GM23338 (cell line): ENCODE measurements around the gene PHKG1. TPM values are rescaled to one million over a fixed set of nuclear protein-coding genes. Genes with fewer than 3 reads are reported as not detected.
"Not testable (repeated sequence)": the region's sequence is repeated elsewhere in the genome, so short reads cannot be mapped to it uniquely, and the experiment has no call there.

Experiments used
- ATAC-seq: fragments of 200-7000 bp; cut with Tn5 transposase; 3 replicates; pipeline ENCODE4 v1.9.1; 2020
- DNase-seq: peaks from one replicate; pipeline ENCODE4 v3.0.0-alpha.2; 2015; ENCODE audit warnings: low spot score
- H2AFZ ChIP-seq: fragments of 200-600 bp; sonication (generic); 2 replicates; pipeline ENCODE4 v1.8.0; 2016; ENCODE audit warnings: antibody characterized with exemption, mild to moderate bottlenecking, moderate library complexity
- H3F3A ChIP-seq: fragments of 200-600 bp; sonication (generic); replicated peaks from 2 replicates; pipeline ENCODE4 v1.8.0; 2017; ENCODE audit warnings: antibody characterized with exemption, mixed run types, low read depth
- H3K27ac ChIP-seq: fragments of 200-600 bp; sonication (generic); 2 replicates; pipeline ENCODE4 v1.6.1; 2016; ENCODE audit warnings: low read depth
- H3K27me3 ChIP-seq: fragments of 200-600 bp; sonication (generic); 2 replicates; pipeline ENCODE4 v1.8.0; 2016; ENCODE audit warnings: mild to moderate bottlenecking, mixed run types, moderate library complexity; ENCODE audit not compliant: insufficient read depth
- H3K36me3 ChIP-seq: fragments of 200-600 bp; sonication (generic); 2 replicates; pipeline ENCODE4 v1.8.0; 2016; ENCODE audit warnings: mild to moderate bottlenecking; ENCODE audit not compliant: insufficient read depth
- H3K4me1 ChIP-seq: fragments of 200-600 bp; sonication (generic); 2 replicates; pipeline ENCODE4 v1.8.0; 2016; ENCODE audit warnings: mild to moderate bottlenecking, moderate library complexity; ENCODE audit not compliant: insufficient read depth
- H3K4me2 ChIP-seq: fragments of 200-600 bp; sonication (generic); 2 replicates; pipeline ENCODE4 v1.7.1; 2017; ENCODE audit warnings: mixed run types
- H3K4me3 ChIP-seq: fragments of 200-600 bp; sonication (generic); 2 replicates; pipeline ENCODE4 v1.6.1; 2016; ENCODE audit warnings: mixed run types
- H3K79me2 ChIP-seq: fragments of 200-600 bp; sonication (generic); replicated peaks from 2 replicates; pipeline ENCODE4 v1.8.0; 2017; ENCODE audit warnings: mild to moderate bottlenecking; ENCODE audit not compliant: insufficient read depth
- H3K9me2 ChIP-seq: fragments of 200-600 bp; sonication (generic); 2 replicates; pipeline ENCODE4 v1.8.0; 2017; ENCODE audit not compliant: insufficient read depth
- H4K20me1 ChIP-seq: fragments of 200-600 bp; sonication (generic); replicated peaks from 2 replicates; pipeline ENCODE4 v1.8.0; 2017; ENCODE audit warnings: mild to moderate bottlenecking; ENCODE audit not compliant: insufficient read depth
- H3K27ac Mint-ChIP-seq: 2 replicates; pipeline ENCODE4 v1.8.0; 2020; ENCODE audit warnings: inconsistent platforms, mild to moderate bottlenecking, moderate library complexity, mixed read lengths
- H3K27me3 Mint-ChIP-seq: 3 replicates; pipeline ENCODE4 v1.8.0; 2022; ENCODE audit warnings: low read depth, mild to moderate bottlenecking, moderate library complexity, mixed read lengths, inconsistent platforms; ENCODE audit not compliant: insufficient read depth, poor library complexity
- H3K36me3 Mint-ChIP-seq: 3 replicates; pipeline ENCODE4 v1.8.0; 2021; ENCODE audit warnings: low read depth, mild to moderate bottlenecking, inconsistent platforms, moderate library complexity, mixed read lengths
- H3K4me1 Mint-ChIP-seq: 3 replicates; pipeline ENCODE4 v1.8.0; 2020; ENCODE audit warnings: mild to moderate bottlenecking, inconsistent platforms, mixed read lengths
- H3K4me3 Mint-ChIP-seq: 3 replicates; pipeline ENCODE4 v1.8.0; 2021; ENCODE audit warnings: moderate library complexity, mild to moderate bottlenecking, inconsistent platforms, mixed read lengths
- H3K9me3 Mint-ChIP-seq: 3 replicates; pipeline ENCODE4 v1.8.0; 2020; ENCODE audit warnings: moderate library complexity, mild to moderate bottlenecking, inconsistent platforms, mixed read lengths
- CREB1 ChIP-seq: fragments of 250-450 bp; sonication (Bioruptor Pico); IDR thresholded peaks from 2 replicates; pipeline ENCODE4 v1.5.0; 2020; ENCODE audit warnings: low read depth, mild to moderate bottlenecking, moderate library complexity
- CTCF ChIP-seq, 2 experiments: fragments of 200-600 bp in 1 of 2; sonication (generic) in 1 of 2; conservative IDR thresholded peaks; 2 replicates each; pipeline versions ENCODE4 v1.5.1 to v1.6.1; 2016 to 2017; ENCODE audit warnings: antibody characterized with exemption in 2 of 2, low read depth in 2 of 2, mild to moderate bottlenecking in 2 of 2, moderate library complexity in 1 of 2
- ETS1 ChIP-seq: IDR thresholded peaks from 2 replicates; pipeline ENCODE4 v1.6.1; 2016; ENCODE audit warnings: antibody characterized with exemption
- EZH2 ChIP-seq: fragments of 200-600 bp; sonication (generic); IDR thresholded peaks from one replicate; pipeline ENCODE4 v1.8.0; 2017; ENCODE audit warnings: antibody characterized with exemption, mild to moderate bottlenecking, low read depth; ENCODE audit not compliant: unreplicated experiment
- JUNB ChIP-seq: IDR thresholded peaks from one replicate; pipeline ENCODE4 v1.6.1; 2016; ENCODE audit warnings: antibody characterized with exemption; ENCODE audit not compliant: unreplicated experiment
- NANOG ChIP-seq: IDR thresholded peaks from 2 replicates; pipeline ENCODE4 v1.6.1; 2016; ENCODE audit warnings: antibody characterized with exemption, borderline replicate concordance
- REST ChIP-seq: IDR thresholded peaks from one replicate; pipeline ENCODE4 v1.6.1; 2018; ENCODE audit warnings: antibody characterized with exemption; ENCODE audit not compliant: unreplicated experiment
- ZNF114 ChIP-seq: fragments of 250-450 bp; sonication (Bioruptor Pico); IDR thresholded peaks from 2 replicates; pipeline ENCODE4 v1.5.0; 2020; ENCODE audit warnings: mild to moderate bottlenecking, moderate library complexity
- polyA plus RNA-seq: library from polyadenylated mRNA; unstranded; fragments of >200 nt; fragmentation: Nextera tagmentation; extraction: Ambion mirVana; gene quantifications from 2 replicates; pipeline ENCODE4 v1.2.1, GENCODE V29; 2016
- total RNA-seq: library from RNA; depleted of rRNA; stranded (reverse); fragments of >200 nt; shearing (Covaris generic); gene quantifications from 2 replicates; pipeline ENCODE4 v1.2.3, GENCODE V29; 2014

PHKG1 gene
- total and polyA plus RNA-seq, 2 experiments from 2014 or later: not detected

GRCh38 chr7:56092388-56092787 lies 364 bp downstream of the PHKG1 start:
- Mint-ChIP-seq H3K9me3 (peaks cover 60% of the 10 kb centered on the region), H3K36me3 (peaks cover 14% of the 10 kb centered on the region; the same call in 2 of the 3 replicates)
- ATAC-seq, H3K4me3 Mint-ChIP-seq, H3K4me3 ChIP-seq, H3F3A ChIP-seq, H3K27me3 ChIP-seq, H3K79me2 ChIP-seq, DNase-seq, H2AFZ ChIP-seq, H3K9me2 ChIP-seq, H3K36me3 ChIP-seq, H3K27me3 Mint-ChIP-seq, H3K4me1 ChIP-seq, H4K20me1 ChIP-seq, H3K4me1 Mint-ChIP-seq, H3K27ac ChIP-seq, H3K27ac Mint-ChIP-seq, H3K4me2 ChIP-seq: not testable (repeated sequence)

GRCh38 chr7:56091591-56091990 lies 1.2 kb downstream of the PHKG1 start:
- DNase-seq (no peak), ATAC-seq (no peak)
- Histone ChIP-seq H3K27me3 (no peaks in the 10 kb centered on the region), H3K36me3 (no peaks in the 10 kb centered on the region), H3F3A (no peaks in the 10 kb centered on the region), H3K4me2 (no peak overlapping the region), H4K20me1 (no peaks in the 10 kb centered on the region), H3K4me1 (no peaks in the 10 kb centered on the region), H3K79me2 (no peaks in the 10 kb centered on the region), H2AFZ (no peak overlapping the region), H3K27ac (no peak overlapping the region), H3K9me2 (no peaks in the 10 kb centered on the region), H3K4me3 (no peak overlapping the region)
- no peak overlapping the region for H3K27ac Mint-ChIP-seq
- H3K27me3 Mint-ChIP-seq: peaks cover 1% of the 10 kb centered on the region
- peaks cover 14% of the 10 kb centered on the region; the same call in 2 of the 3 replicates for H3K36me3 Mint-ChIP-seq
- TF ChIP-seq JUNB (no peak), NANOG (no peak), REST (no peak), CREB1 (CRISPR knock-in tag) (no peak)
- no peaks in the 10 kb centered on the region for H3K4me1 Mint-ChIP-seq
- H3K9me3 Mint-ChIP-seq: peaks cover 56% of the 10 kb centered on the region
- H3K4me3 Mint-ChIP-seq: no peak overlapping the region

- no peaks in the 10 kb centered on the region for H3K36me3 ChIP-seq
- H3F3A ChIP-seq: no peaks in the 10 kb centered on the region
- H3K4me3 ChIP-seq: no peak overlapping the region
- H3K36me3 Mint-ChIP-seq: peaks cover 10% of the 10 kb centered on the region; the same call in 2 of the 3 replicates
- no peaks in the 10 kb centered on the region for H3K27me3 ChIP-seq
- ATAC-seq (no peak), DNase-seq (no peak)
- H3K4me1 ChIP-seq: no peaks in the 10 kb centered on the region
- no peak overlapping the region for H2AFZ ChIP-seq
- no peak overlapping the region for H3K27ac ChIP-seq
- TF ChIP-seq NANOG (no peak), ETS1 (no peak), CTCF (conservative IDR thresholded peaks at IDR 0.05; ENCODE audit: low read depth in 2 of 2) (no peak), REST (no peak), CREB1 (CRISPR knock-in tag) (no peak), ZNF114 (CRISPR knock-in tag) (no peak), EZH2 (no peak), JUNB (no peak)
- H3K4me1 Mint-ChIP-seq: no peaks in the 10 kb centered on the region
- H3K79me2 ChIP-seq: no peaks in the 10 kb centered on the region
- H4K20me1 ChIP-seq: no peaks in the 10 kb centered on the region
- no peak overlapping the region for H3K4me3 Mint-ChIP-seq
- H3K27ac Mint-ChIP-seq: no peak overlapping the region
- peaks cover 5% of the 10 kb centered on the region for H3K27me3 Mint-ChIP-seq
- H3K9me2 ChIP-seq: no peaks in the 10 kb centered on the region
- H3K4me2 ChIP-seq: no peak overlapping the region
- H3K9me3 Mint-ChIP-seq: peaks cover 19% of the 10 kb centered on the region
Measured at GRCh38 chr7:56087445-56087844, 5.3 kb downstream of the PHKG1 start.
